HG03097 (cell line): ENCODE measurements around the gene WWC2.

Experiments used
- ATAC-seq: cut with Tn5 transposase; IDR thresholded peaks from one replicate; pipeline ENCODE4 v1.9.1; 2021; ENCODE audit not compliant: unreplicated experiment, low FRiP score

Gene WWC2

GRCh38 chr4:183369073-183369472, 270.0 kb downstream of the WWC2 start:
- ATAC-seq, result no peak
